Stomach (tissue), 4 donors: ENCODE results near the gene ZNF555.

Experiments used
- CTCF ChIP-seq, 7 experiments: fragments of 450-650 bp in 4 of 7; fragments of 200-600 bp in 3 of 7; sonication (generic) in 3 of 7; IDR thresholded peaks; one replicate each; pipeline ENCODE4 v1.5.1; 2016 to 2019; ENCODE audit warnings: antibody characterized with exemption in 7 of 7, control low read depth in 2 of 7, mild to moderate bottlenecking in 1 of 7
- EP300 ChIP-seq: sonication (generic); formaldehyde crosslinking; IDR thresholded peaks from one replicate; pipeline ENCODE4 v1.6.1; 2017; ENCODE audit warnings: antibody characterized with exemption
- POLR2A ChIP-seq, 4 donors: fragments of 450-650 bp; IDR thresholded peaks; one replicate each; pipeline ENCODE4 v1.6.1; 2016; ENCODE audit warnings: antibody characterized with exemption in 4 of 4, control low read depth in 2 of 4, mild to moderate bottlenecking in 1 of 4, moderate library complexity in 1 of 4
- POLR2AphosphoS5 ChIP-seq, 3 donors: sonication (generic); formaldehyde crosslinking; IDR thresholded peaks; one replicate each; pipeline ENCODE4 v1.6.1; 2016; ENCODE audit warnings: antibody characterized with exemption in 3 of 3

- TF ChIP-seq CTCF (IDR thresholded peaks at IDR 0.05) (no peak), POLR2A (IDR thresholded peaks at IDR 0.05) (no peak), POLR2AphosphoS5 (IDR thresholded peaks at IDR 0.05) (no peak), EP300 (no peak)
These were observed 5.1 kb downstream of the ZNF555 start for GRCh38 chr19:2846180-2846894.
